Right lung (tissue), 5 donors: Measurements from ENCODE around the gene C19orf81. TPM values are rescaled to one million over a fixed set of nuclear protein-coding genes. Genes with fewer than 3 reads are reported as not detected.
A peak's percentile ranks its signal among the peaks of the same experiment; 100 is the strongest.

Experiments used
- DNase-seq, 2 donors: peaks; one replicate each; pipeline ENCODE4 v3.0.0-alpha.2; 2013
- polyA plus RNA-seq, 5 donors: library from polyadenylated mRNA; unstranded; fragments of 120-200 nt; gene quantifications; one replicate each; pipeline versions ENCODE4 v1.2.1 to v1.2.3, GENCODE V29; 2013; ENCODE audit warnings: inconsistent platforms in 1 of 5, low replicate concordance in 1 of 5; ENCODE audit not compliant: insufficient read length in 5 of 5, insufficient read depth in 1 of 5

C19orf81 gene
- polyA plus RNA-seq, 5 donors = 0.45 to 0.46 TPM; not detected in 3

DNA sequence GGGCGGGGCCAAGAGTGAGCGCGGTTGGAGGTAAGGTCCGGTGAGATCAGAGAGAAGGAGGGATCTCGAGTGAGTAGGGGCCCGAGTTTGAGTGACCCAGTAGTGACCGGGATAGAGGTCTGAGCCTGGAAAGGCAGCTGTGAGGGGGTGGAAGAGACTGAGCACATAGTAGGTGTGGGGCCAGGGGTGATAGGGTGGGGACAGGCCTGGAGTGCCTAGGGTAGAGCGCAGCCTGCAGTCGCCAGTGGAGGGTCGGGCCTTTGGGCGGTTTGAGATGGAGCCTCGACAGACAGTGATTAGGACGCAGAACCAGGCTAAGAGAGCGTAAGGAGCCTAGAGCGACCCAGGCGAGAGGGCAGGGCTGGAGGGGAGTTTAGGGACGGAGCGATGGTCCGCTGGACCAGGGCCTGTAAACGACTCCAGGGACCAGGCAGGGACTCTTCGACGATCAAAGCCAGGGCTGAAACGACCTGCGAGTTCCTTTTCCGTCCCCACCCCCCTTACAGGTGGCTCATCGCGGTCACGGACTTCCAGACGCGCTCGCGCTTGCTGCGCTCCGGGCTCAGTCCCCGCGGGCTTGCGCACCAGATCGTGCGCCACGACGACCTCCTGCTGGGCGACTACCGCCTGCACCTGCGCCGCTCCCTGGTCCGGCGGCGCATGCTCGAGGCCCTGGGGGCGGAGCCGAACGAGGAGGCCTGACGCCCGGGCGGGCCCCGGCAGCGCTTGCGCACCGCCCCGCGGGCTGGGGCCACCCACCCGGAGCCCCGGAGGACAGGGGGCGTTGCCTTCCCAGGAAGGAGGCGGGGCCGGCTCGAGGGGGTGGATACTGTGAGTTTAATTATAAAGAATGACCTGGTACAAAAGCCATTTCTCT lies 9.4 kb downstream of the C19orf81 start:
- DNase-seq = peak; percentile 37 to 53

DNA sequence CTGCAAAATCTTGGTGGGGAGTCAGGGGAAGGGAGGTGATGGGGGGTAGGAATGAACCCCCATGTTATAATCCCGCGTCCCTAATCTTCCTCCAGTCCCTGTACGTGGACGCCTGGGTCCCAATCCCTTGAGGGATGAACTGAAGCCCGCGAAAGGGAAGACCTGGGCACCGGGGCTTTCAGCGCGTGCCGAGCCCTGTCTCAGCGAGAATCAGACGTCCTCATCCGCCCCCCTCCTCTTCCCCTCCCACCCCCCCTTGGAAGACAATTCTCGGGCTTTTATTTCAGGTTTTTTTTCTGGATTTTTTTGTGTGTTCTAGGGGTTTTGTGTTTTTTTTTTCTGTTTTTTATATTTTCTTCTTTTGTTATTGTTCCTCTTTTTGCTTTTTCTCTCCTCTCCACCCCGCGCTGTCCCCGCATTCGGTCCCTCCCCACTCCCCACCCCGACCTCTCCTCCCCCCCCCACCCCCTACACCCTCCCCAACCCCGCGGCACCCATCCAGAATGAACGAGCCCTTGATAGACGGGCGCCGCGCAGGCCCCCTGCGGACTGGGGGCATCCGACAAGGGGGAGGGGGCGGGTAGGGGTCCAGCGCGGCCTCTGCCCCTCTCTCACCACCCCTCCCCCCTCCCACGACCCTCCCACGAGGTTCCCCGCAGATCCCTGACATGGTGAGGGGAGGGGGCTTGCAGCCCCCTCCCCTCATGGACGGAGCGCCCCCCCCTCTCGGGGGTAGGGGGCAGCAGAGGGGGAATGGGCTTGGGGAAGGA lies 10.3 kb downstream of the C19orf81 start:
- no peak for DNase-seq

DNA sequence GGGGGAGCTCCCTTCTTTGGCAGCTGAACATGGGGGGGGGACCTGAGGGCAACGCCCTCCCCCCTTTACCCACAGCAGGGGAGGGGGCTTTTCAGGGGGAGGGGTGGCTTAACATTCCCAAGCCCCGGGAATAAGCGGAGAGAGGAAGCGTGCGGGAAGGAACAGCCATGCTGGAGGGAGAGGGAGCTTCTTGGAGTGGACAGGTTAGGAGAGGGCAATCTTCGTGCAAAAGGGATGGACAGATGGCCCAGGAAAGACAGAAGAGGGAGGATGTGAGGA lies 10.8 kb downstream of the C19orf81 start:
- no peak for DNase-seq

GRCh38 chr19:50661023-50661422 lies 11.8 kb downstream of the C19orf81 start:
- no peak for DNase-seq

GRCh38 chr19:50661766-50662650 lies 12.8 kb downstream of the C19orf81 start:
- no peak for DNase-seq

DNA sequence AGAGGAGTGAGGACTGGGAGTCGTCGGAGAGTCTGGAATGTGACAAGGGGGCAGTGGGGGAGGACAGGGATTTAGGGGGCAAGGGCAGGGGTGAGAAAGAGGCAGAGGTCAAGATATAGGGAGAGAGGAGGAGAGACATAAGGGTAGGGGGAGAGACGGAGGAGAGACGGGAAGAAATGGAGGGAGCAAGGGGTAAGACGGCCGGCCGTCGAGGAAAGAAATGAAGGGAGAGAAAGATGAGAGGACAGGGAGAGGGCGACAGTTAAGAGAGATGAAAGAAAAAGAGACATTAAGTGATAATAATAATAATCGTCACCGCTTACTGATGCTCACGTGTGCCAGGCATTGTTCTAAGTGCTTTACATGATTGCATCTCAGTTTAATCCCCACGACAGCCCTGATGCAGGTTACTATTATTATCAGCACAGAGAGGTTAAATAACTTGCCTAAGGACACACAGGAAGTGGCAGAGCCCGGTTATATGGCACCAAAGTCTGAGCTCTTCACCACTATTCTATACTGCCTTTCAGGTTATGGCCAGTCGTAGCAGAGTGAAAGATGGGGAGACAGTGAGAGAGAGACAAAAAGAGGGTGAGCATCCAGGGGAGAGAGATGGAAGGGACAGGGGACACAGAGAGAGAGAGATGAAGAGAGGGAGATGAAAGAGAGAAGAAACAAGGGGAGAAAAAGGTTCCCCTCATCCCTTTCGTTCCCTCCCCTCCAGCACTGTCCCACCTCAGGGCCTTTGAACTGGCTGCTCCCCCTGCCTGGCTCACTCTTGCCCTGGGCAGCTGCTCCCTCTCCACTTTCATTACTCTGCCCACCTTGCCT lies 13.6 kb downstream of the C19orf81 start:
- no peak for DNase-seq

DNA sequence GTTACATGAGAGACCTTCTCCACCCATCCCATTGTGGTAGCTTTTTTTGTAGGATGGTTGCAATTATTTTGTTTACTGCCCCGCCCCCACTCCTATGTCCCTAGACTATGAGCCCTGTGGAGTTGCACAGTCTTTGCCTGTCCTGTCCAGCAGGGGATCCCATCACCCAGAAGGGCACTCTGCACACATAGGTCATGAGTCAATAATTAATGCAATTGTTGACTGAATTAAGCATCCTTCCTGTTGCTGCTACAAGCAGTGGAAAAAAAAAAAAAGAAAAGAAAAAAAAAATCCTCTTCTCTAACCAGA lies 14.2 kb downstream of the C19orf81 start:
- DNase-seq = no peak

DNA sequence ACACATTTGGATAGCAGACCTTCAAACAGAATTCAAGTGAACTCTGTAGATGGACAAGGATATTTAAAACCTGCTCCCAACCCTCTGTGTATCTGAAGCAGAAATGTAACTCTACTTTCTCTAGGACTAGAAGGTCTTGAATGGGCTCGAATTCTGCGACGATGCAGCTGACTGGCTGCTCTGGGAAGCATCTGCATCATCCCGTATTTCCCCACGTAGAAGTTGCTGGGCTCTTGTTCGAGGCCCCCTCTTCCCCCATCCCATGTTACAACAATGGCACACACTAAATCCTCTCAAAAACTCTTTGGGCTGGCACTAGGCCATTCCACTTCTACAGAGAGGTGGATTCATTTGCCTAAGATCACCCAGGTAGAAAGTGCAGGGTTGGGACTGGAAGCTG lies 15.0 kb downstream of the C19orf81 start:
- DNase-seq = no peak

DNA sequence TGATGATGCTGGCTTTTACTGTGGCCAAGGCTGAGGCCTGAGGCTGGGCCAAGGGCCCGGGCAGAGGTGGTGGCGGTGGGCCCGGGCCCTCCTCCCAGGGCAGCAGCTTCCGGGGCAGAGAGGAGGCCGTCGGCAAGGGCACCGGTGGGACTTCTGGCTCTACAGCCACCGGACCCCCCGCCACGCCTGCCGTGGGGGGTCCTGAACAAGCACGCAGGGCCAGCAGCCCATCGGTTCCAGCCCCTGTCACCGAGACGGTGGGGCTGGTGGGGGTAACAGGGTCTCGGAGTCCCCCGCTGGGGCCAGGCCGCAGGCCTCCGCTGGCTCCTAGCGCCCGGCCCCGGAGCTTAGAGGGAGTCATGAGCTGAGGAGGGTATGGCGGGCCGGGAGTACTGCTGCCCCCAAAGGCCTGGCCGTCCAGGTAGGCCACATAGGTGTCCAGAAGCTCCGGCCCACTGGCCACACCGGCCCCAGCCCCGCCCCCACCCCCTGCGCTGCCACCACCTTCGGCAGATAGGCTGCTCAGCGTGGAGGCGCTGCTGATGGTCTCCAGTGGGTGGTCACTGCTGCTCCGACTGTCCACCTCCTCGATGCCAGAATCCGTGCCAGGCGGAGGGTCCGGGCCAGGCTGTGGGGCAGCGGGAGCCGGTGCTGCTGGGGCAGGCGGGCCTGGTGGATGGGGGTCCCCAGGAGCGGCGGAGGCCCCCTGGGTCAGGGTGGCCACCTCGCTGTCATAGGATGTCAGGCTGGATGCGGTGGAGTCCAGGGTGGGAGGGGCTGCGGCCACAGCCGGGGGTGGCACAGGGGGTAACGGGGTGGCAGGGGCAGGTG lies 17.3 kb downstream of the C19orf81 start:
- no peak for DNase-seq

DNA sequence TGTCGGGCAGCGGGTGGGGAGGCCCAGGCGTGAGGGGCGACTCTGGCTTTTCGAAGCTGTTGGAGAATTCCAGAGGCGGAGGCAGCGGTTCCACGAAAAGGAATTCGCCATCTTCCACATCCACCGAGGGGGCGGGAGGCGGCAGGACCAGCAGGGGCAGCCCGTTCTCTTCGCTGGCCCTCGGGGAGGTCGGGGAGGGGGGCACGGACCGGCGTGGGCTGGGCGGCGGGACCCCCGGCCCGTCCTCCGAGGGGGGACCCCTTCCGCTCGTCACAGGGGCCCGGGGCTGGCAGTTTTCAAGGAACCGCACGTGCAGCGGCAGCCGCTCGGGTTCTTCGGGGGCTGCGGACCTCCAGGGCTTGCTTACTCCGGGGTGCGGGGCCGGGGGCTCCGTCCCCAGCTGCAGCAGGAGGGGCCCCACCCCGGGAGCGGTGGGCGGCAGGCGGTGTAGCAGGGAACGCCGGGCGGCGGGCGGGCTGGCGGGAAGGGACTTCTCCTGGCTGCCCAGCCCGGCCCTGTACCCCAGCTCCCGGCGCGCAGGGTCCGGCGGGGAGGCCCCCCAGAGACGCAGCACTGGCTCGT lies 18.0 kb downstream of the C19orf81 start:
- DNase-seq = no peak

GRCh38 chr19:50667759-50668231 lies 18.6 kb downstream of the C19orf81 start:
- no peak for DNase-seq

- no peak for DNase-seq
Measured at GRCh38 chr19:50668416-50668815, 19.2 kb downstream of the C19orf81 start.

DNA sequence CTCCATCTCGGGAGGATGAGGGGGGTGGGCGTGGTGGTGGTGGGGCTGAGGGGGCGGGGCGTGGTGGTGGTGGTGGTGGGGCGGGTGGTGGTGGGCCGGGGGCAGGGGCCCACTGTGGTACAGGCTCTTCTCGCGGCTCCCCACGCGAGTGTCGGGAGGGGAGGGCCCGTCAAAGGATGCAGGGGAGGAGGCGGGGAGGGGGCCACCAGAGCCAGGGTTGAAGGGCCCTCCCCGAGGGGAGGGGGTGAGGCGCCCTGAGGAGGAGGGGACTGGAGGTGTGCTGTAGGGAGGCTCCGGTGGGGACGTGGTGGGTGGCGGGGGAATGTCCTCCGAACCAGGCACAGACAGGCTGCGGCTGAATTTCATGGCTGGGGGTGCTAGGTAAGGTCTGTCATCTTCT lies 19.6 kb downstream of the C19orf81 start:
- DNase-seq = no peak

DNA sequence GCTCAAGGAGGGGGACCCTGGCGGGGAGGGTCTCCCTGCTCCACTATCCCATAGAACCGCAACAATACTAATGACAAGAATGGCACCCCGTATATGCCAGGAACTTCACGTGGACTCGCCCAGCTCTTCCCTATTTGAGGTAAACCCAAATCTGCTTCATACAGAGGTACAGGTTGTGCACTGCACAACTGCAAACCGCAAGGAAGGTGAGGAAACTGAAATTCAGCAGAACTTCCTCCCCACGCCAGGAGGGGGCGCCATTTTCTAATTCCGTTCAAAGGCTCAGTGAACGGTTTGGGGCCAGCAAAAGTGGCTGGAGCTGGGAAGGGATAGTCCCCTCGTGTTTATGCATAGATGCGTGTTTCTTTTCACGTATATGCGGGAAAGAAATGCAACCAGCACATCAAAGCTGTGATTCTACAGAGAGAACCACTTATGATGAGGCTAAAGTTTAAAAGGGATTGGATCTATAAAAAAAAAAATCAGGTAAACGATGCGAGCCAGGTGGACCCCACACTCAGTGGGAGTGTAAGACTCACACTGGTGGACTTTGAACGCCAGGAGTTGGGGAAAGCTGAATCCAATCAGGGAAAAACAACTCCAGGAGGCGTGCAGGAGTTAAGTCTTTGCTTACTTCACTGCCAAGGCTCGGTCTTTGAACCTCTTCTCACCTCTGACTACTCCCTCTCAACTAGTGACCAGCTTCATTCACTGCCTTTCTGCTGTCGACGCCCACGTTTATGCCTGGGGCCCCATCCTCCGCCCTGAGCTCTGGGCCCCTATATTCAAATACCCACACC lies 20.3 kb downstream of the C19orf81 start:
- no peak for DNase-seq

- no peak for DNase-seq
Measured at GRCh38 chr19:50670102-50670380, 20.8 kb downstream of the C19orf81 start.

DNA sequence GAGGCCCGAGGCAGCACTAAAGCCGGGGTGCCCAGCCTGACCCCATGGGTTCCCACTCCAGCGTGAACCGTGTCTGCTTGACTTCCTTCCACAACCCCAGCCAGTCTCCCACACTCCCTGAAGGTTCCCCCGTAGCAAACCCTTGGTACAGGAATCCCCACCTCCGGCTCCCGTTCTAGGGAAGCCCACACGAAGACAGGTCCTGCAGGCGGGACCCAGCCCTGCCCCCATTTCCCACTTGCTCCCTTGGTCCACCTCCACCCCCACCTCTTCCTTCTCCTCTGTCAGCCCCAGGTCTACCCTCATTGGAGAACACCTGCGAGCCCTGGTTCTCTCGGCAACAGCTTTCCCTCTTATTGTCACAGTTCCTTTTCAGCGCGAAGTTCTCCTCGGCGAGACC lies 23.9 kb downstream of the C19orf81 start:
- no peak for DNase-seq

GRCh38 chr19:50676625-50677197 lies 27.5 kb downstream of the C19orf81 start:
- no peak for DNase-seq

DNA sequence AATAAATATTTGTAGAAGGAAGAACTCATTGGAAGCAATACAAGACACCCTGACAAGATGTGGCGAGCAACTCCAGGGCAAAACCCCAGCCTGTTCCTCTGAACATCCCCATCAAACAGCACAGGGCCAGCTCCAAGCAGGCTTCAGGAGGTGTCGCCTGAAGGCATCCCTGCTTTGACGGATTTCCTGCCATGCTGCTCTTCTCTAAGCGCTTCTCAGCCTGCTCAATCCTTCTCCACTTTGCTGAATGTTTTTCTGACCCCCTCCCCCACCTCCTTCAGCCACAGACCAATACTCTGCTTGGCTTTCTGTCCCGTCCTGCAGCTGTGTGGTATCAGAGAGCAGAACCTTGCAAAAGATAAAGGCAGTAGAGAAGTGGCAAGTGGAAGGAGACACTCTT lies 28.4 kb downstream of the C19orf81 start:
- DNase-seq = no peak

DNA sequence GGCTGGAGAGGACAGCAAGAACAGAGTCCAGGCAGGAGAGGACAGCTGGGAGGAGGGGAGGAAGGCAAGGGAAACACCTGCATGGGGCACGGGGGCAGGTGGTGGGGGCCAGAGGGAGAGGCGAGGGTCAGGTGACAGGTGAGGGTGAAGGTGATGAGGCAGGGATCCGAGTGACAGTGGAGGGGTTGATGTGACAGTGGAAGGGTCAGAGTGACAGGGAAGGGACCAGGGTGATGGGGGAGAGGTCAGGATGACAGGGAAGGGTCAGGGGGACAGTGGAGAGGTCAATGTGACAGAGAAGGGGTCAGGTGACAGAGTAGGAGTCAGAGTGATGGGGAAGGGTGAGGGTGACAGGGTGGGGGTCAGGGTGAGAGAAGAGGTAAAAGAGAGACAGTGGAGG lies 29.1 kb downstream of the C19orf81 start:
- no peak for DNase-seq
